ENCODE data around the gene TUBGCP6.
"Not testable (repeated sequence)": the region's sequence is repeated elsewhere in the genome, so short reads cannot be mapped to it uniquely, and the experiment has no call there.

The TUBGCP6 gene

DNA sequence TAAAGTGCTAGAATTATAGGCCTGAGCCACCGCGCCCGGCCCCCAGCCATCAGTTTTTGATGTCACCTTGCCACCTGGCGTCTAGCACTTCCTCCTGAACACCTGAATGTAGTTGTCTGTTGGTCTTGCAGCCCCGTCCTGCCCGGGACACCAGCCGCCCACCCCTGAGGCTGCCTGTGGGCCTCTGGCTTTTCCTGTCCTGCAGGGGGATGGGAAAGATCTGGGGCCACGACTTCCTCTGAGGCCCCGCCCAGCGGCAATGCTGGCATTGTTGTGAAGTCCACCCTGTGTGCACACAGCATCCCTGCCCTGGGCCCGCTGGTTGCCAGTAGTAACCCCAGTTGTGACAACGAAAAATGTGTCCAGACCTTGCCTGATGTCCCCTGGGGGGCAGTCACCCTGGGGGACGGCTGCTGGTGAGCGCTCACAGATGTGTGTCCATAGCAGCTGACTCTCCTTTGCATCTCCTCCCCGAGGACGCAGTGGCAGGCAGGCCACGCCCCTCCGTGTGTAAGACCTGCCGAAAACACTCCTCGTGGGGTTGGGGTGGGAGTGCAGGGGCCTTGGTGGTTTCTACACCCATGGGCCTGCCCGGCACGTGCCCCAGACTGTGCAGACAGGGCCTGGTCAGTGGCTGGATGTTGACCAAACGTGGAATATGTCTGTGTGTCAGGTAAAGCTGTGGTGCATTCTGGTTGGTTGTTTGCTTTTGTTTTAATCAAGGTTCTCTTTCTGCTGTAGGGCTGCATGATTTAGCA, 37.3 kb downstream of the TUBGCP6 start:
- no peak for DNase-seq

DNA sequence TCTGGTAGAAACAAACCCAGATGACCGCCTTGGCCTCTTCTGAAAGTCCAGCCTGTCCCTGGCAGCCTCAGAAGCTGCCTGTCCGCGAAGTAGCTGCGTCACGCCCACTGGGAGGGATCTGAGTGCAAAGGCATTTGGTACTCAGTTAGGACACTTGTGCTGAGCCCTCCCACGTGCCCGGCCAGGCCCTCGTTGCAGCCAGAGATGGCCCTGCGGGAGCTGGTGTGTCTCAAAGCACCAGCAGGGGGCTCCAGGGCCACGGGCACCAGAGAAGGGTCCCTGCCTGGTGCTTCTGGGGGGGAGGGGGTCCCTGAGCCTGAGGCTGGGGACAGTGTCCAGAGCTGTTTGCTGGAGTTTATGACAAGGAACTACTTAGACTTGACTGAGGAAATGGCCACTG, 38.2 kb downstream of the TUBGCP6 start:
- peak; percentile 30 for DNase-seq

DNA sequence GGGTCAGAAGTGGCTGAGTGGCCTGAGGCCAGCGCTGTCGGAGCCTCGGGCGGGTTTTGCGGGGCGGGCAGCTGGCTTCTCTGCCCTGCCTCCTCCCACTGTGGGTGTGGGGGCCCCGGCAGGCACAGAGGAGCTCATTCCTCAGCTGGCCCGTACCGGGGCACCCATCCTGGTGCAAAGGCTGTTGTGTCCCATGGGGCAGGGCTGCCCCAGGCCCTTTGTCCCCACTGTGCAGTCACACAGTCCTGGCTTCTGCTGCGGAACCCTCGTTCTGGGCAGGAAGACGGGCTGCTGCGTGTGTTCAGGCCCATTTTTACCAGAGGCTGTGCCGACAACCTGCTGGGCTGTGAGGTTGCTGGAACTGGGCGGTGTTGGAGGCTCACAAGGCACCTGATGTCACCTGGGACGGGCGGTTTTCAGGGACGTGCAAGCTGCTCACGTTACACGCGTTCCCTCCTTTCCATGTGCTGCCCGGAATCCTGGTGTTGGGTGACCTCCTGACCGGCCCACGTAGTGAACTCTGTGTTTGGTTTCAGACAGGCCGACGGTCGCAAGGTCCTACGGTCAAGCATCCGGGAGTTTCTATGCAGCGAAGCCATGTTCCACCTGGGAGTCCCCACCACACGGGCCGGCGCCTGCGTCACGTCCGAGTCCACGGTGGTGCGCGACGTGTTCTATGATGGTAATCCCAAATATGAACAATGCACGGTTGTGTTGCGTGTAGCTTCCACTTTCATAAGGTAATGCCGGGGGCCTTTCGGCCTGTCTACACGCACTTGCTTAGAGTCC, 38.8 kb downstream of the TUBGCP6 start:
- DNase-seq = no peak

DNA sequence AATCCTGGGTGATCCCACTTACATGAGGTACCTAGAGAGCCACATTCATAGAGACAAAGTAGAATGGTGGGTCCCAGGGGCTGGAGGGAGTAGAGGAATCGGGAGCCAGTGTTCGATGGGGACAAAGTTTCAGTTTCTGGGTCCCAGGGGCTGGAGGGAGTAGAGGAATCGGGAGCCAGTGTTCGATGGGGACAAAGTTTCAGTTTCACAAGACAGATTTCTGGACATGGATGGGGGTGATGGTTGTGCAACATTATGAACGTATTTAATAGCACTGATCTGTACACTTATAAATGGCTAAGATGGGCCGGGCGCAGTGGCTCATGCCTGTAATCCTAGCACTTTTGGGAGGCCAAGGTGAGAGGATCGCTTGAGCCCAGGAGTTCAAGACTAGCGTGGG, 39.8 kb downstream of the TUBGCP6 start:
- not testable (repeated sequence) for DNase-seq

DNA sequence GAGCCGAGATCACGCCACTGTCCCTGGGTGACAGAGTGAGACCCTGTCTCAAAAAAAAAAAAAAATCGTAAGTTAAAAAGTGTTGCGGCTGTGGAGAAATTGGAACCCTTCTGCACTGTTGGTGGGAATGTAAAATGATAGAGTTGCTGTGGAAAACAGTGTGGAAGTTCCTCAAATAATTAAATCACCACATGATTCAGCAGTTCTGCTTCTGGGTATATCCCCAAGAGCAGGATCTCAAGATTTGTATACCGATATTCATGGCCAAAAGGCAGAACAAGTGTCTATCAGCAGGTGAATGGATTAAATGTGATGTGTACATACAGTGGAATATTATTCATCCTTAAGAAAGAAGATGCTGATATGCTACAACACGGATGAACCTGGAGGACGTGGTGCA, 40.3 kb downstream of the TUBGCP6 start:
- DNase-seq = no peak

DNA sequence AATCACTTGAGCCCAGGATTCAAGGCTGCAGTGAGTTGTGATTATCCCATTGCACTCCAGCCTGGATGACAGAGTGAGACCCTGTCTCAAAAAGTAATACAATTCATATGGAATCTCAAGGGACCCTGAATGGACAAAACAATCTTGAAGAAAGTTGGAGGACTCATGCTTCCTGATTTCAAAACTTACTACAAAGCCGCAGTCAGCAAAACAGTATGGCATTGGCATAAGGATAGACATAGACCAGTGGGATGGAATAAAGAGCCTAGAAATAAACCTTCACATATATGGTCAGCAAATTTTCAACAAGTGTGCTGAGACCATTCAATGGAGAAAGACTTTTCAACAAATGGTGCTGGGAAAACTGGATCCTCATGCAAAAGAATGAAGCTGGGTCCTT, 41.5 kb downstream of the TUBGCP6 start:
- DNase-seq = no peak

DNA sequence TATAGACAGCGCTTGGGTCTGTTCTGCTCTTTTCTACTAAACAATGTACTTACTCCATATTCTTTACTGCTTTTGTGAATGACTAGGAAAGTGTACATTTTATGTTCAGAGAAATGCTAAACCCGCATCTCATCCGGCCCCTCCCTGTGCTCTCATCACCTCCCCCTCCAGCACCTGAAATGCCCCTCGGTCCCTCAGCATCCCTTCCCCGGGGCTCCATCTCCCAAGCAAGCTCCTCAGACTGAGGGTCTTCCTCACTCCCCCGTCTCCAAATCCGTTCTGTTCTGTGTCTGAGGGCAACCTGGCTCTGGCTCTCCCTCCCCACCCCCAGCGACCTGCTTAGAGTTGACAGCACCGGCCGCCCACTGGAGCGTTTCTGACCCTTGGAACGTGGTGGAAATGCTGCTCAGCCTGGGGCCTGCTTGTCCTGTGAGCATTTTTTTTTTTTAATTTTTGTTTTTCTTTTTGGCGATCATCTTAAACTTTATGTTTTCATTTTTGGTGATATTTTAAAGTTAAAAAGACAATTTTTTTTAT, 42.6 kb downstream of the TUBGCP6 start:
- DNase-seq = no peak

DNA sequence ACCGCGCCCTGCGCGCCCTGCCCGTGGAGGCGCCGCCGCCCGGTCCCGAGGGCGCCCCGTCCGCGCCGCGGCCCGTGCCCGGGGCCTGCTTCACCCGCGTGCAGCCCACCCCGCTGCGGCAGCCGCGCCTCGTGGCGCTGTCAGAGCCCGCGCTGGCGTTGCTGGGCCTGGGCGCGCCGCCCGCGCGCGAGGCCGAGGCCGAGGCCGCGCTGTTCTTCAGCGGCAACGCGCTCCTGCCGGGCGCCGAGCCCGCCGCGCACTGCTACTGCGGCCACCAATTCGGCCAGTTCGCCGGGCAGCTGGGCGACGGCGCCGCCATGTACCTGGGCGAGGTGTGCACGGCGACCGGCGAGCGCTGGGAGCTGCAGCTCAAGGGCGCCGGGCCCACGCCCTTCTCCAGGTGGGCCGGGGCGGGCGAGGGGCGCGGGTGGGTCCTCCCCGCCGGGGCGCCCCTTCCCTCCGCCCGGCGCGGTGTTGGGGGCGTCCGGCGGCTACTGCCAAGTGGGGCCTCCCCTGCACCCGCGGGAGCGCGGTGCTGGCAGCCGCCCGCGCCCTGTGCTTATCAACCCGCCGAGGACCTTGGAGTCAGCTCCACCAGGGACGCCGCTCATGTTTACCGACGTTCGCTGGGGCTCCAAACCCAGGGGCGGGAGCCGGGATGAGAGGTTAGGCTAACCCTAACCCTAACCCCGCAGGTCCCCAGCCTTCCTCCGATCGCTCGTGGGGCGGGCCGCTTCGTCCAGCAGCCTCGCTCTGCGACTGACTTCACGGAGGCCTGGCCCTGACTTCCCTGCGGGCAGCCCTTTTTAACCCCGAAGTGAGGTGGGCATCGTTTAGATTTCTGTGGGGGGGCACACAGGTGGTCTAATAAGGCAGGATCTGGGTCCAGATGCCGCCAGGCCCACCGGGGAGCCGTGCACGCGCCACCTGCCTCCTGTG, 43.4 kb downstream of the TUBGCP6 start:
- DNase-seq = no peak

DNA sequence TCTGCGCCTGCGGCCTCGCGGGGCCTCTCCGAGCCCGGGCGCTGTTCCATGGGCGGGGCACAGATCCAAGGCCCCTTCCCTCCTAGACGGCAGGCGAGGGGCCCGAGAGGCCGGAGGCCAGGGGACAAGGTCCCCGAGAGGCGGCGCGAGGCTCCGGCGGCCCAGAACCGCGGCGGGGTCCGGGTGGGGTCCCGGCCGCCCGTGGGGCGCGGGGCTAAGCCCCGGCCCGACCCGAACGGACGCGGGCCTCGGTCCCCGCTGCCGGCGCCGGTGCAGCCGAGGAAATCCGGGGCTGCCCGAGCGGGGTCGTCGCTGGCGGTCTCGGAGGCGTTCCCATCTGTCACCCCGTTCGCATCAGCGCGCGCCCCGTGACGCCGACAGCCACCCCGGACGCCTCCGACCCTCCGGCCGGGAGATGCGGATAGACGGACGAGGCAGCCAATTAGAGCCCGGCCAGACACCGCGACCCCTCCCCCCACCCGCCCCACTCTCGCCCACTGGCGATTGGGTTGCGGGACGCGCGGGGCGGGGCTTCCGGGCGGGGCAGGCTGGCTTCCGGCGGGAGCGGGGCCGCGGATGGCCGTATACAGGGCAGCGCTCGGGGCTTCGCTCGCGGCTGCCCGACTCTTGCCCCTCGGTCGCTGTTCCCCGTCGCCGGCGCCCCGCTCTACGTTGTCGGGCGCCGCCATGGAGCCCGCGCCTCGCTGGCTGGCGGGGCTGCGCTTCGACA, 44.2 kb downstream of the TUBGCP6 start, which contains the start of gene SELENOO:
TSS of gene SELENOO (plus strand) at position 551 of the 730 bp plus-strand sequence. CDS start at position 577, 26 bp downstream.
- peak; percentile 77 for DNase-seq

DNA sequence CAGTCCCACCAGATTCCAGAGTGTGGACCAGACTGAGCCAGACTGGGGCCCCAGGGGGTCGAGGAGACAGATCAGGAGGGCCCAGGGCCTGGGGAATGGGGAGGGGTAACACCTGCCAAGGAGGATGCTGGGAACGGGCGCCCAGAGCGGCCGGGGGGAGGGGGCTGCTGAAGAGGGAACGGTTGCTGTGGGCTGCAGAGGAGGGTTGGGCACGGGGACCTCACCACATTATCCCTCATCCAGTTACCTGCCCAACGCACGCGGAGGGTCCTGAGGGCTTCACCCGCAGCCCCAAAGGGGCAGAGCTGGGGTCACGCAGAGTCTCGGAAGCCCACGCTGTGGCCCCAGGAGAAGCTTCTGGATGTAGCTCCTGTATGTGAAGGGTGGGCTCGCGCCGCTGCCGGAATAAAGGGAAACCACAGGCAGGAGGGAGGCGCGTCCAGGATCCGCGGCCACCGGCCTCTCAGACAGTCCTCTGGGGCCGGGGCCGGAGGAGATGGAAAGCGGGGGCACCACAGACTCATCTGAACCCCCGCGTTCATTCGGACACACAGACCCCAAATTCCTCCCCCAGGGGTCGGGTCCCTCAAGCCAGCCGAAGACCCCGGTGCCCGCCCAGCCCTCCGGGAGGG, 44.9 kb downstream of the TUBGCP6 start:
- no peak for DNase-seq

DNA sequence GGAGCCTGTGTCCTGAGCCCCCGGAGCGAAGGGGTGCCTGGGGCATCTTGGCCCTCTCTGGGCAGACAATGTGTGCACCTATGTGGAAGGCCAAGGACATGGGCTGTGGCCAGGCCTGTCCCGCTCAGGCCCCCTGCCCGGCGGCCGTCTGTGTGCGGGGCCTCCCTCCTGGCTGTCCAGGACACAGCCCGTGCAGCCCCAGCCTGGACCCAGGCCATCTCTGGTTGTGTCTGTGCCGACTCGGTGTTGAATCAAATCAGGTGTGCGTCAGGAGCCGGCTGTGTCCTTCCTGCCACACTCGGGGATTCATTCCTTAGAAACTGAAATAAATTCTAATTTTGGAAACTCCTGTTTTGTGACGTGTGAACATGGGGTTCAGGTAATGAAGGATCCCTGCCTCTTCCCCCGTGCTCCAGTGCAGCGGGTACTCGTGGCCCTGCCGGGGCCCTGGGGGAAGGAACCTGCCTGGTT, 45.5 kb downstream of the TUBGCP6 start:
- DNase-seq = no peak

DNA sequence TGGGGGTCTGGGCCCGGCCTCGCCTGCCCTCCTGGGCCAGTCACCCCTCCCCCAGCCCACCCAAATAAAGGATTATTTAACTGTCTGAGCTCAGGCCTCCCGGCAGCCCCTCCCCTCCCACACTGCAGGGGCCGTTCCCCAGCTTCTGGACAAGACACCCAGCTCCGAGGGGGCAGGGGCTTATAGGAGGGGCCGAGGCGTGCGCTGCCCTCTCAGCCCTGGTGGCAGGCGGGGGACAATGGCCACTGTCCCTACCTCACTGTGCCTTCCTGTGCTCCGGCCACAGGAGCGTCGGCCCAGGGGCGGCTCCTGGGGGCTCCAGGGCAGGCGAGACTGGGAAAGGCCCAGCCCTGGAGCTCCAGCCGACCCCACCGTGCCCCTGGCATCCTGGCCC, 46.2 kb downstream of the TUBGCP6 start:
- DNase-seq = no peak

DNA sequence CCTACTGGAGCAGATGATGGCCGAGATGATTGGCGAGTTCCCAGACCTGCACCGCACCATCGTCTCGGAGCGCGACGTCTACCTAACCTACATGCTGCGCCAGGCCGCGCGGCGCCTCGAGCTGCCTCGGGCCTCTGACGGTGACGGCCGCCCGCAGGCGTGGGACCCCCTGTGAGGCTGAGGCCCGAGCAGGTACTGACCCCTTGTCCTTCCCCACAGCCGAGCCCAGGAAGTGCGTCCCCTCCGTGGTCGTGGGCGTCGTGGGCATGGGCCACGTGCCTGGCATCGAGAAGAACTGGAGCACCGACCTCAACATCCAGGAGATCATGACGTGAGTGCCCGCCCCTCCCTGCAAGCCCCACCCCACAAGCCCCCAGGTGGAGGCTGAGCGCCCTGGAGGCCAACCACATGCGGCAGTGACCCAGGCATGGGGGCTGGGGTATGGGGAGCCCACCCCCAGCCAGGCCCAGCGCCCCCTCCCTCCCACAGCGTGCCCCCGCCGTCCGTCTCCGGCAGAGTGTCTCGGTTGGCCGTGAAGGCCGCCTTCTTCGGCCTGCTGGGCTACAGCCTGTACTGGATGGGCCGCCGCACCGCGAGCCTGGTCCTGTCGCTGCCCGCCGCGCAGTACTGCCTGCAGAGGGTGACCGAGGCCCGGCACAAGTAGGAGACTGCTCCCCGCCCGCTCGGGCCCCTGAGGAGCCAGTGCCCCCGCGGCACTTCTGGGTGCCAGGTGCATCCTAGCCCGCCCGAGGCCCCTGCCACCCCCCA, 46.8 kb downstream of the TUBGCP6 start:
- DNase-seq = no peak

DNA sequence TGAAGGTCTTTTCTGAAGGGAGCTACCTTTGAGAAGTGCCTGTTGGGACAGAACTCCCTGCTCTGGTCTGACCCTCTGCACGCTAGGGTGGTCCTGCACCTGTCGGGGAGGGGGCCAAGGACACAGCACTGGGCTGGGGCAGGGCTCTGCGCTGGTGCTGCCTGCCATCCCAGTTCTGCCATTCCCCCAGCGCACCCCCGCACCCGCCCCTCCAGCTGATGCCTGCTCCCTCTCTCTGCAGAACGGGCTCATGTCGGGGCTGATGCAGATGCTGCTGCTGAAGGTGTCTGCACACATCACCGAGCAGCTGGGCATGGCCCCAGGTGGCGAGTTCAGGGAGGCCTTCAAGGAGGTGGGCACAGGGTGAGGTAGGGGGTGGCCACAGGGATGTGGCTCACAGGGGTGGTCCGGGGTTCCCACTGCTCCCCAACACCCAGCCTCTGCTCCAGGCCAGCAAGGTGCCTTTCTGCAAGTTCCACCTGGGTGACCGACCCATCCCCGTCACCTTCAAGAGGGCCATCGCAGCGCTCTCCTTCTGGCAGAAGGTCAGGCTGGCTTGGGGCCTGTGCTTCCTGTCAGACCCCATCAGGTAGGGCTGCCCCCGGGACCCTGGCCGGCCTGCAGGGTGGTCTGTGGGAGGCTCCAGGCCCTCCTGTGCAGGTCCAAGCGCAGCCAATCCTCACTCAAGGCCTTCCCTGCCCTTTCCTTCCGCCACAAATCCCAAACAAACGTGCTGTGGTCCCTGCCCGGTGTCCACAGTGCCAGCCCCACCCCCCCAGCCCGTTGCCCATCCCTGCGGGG, 47.6 kb downstream of the TUBGCP6 start:
- DNase-seq = no peak

DNA sequence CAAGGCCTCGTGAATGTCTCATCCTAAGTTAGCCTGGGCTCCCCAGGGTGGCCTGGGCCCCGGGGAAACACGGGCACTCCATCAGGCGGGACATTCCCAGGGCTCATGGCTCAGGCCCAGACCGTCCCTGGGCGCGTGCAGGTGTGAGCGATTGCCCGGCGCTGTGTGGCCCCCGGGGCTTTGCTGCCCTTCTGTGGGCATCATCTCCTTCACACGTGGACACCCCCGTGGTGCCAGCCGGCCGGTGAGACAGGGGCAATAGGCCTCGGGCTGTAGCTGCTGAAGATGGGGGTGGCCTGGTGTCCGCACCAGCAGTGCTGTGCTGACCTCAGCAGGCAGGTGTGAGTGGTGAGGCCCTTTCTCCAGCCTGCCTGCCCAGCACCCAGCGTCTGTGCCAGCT, 48.6 kb downstream of the TUBGCP6 start:
- no peak for DNase-seq

DNA sequence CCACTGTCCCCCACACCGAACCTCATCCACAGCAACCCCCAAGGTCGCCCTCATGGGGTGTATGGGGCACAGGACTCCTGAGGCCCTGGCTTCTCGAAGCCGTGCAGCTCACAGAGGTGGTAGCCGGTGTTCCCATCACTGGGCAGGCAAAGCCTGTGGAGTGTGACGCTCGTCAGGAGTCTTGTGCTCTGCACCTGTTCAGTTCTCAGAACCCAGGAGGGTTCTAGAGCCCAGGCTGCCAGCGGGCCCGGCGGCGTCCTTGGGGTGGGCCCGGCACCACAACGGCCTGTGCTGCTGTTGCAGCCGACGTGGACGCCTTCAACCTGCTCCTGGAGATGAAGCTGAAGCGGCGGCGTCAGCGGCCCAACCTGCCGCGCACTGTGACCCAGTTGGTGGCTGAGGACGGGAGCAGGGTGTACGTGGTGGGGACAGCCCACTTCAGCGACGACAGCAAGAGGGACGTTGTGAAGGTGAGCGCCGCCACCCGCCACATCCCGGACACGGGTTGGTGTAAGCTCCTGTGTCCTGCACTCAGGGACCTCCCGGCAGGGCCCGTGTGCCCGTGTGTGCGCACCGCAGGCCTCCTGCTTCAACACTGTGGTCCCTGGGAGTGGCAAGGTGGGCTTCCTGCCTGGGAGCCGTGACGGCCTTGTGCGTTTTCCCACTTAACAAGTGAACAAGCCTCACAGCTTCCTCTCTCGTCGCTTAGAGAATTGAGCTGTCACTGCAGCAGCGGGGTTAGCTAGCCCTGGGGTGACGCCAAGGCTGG, 50.6 kb downstream of the TUBGCP6 start:
- DNase-seq = no peak

DNA sequence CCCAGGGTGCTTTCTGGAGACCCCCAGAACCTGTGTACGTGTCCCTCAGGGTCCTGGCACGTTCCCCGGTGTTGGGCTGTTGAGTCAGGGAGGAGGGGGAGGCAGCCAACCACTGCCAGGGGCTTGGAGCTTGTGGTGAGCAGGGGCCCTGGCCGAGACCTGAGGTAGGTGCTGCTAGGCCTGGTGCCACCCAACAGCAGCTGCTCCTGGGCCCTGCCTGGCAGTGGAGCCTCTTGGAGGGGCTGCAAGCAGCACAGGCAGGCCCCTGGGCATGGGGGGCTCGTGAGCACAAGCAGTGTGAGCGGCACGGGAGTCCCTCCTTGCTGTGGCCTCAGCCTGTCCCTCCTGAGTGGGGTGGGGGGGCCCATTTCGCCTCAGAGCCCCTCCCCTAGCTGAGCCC, 51.2 kb downstream of the TUBGCP6 start:
- no peak for DNase-seq

DNA sequence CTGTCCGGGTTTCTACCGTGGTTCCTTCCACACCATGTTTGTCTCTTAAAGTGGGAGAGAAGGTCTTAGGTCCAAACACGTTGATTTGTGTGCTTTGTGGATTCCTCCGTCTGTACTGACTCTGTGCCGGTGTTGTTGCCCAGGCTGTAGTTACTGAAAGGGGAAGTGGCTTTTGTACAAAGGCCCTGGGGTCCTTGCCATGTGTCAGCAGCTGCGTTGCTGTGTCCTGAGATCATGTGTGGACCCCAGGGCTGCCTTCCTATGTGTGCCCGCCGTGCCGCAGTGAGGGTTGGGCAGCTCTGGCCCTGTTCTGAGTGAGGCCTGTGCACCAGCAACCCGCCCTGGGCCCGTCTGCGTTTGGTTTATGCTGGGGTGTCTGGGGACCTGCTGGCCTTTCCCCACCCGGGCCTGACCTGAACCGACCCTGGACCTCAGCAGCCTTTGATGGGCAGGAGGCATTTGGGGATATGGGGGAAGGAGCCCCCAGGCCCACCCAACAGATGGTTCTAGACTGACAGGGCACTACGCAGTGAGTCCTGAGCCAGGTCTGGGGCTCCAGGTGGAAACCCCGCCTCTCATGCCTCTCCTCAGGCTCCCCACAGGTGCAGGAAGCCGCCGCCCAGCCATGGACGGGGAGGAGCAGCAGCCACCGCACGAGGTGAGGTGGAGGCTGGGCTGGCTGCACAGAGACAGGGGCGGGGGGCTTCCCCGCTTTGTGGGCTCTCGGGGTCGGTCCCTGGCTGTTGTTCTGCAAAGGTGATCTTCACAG, 52.2 kb downstream of the TUBGCP6 start:
- DNase-seq = no peak
